Measurements from ENCODE around the gene SLC13A3.

- TF ChIP-seq CTCF (IDR thresholded peaks at IDR 0.05; ENCODE audit: low read depth, low read length) (no peak), POLR2A (IDR thresholded peaks at IDR 0.05; ENCODE audit: extremely low read depth, insufficient read length) (no peak)
- TF ChIP-seq, protein P1, sequence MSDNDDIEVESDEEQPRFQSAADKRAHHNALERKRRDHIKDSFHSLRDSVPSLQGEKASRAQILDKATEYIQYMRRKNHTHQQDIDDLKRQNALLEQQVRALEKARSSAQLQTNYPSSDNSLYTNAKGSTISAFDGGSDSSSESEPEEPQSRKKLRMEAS (IDR thresholded peaks at IDR 0.05; ENCODE audit: low read depth, low read length), result no peak
Observed at GRCh38 chr20:46546298-46546697, 105.0 kb downstream of the SLC13A3 start.

All from NB4 (cell line).